NOMO-1 (cell line): ENCODE measurements around the gene TBPL2.

Experiments
- DNase-seq, 2 experiments: peaks; one replicate each; lab custom pipeline; 2025; ENCODE audit not compliant: unreplicated experiment in 2 of 2; lab: John Stamatoyannopoulos, UW

TBPL2 gene

GRCh38 chr14:55372825-55373224 lies 67.6 kb downstream of the TBPL2 start:
- DNase-seq, result no peak

- DNase-seq, result no peak
Measured at GRCh38 chr14:55372423-55372822, 68.0 kb downstream of the TBPL2 start.

GRCh38 chr14:55370883-55371455 lies 69.4 kb downstream of the TBPL2 start:
- no peak for DNase-seq

DNA sequence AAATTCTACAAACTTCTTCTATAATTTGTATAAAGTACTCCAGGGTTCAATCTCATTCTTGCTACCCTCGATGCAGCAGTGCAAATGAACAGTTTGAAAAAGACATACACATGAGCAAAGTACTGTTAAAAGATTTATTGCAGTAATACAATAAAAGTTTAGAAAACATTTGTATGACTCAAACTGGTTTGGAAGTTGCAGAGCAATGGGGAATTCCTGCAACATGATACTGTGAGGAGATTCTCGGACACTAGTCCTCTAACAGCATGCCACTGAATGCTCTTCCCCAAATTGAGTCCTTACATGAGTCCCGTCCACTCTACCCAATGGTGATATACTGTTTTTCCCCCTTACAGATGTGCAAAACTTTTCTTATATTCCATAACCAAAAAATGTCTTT lies 74.1 kb downstream of the TBPL2 start:
- no peak for DNase-seq
